Esophagus squamous epithelium (tissue), 5 donors: ENCODE results near the gene KDM3B. TPM values are rescaled to one million over a fixed set of nuclear protein-coding genes. Genes with fewer than 3 reads are reported as not detected.

Experiments
- DNase-seq: peaks from one replicate; lab custom pipeline; 2025; lab: John Stamatoyannopoulos, UW
- H3K27ac ChIP-seq, 4 donors: fragments of 200-600 bp; sonication (generic); one replicate each; pipeline ENCODE4 v1.5.1; 2016 to 2019; ENCODE audit warnings: mild to moderate bottlenecking in 1 of 4
- H3K27me3 ChIP-seq, 4 donors: fragments of 200-600 bp; sonication (generic); 1 replicate in 3 of 4; 2 replicates in 1 of 4; pipeline versions ENCODE4 v1.5.1 to v1.6.0; 2017 to 2021; ENCODE audit warnings: antibody characterized with exemption in 1 of 4
- H3K36me3 ChIP-seq, 3 donors: fragments of 200-600 bp; sonication (generic); one replicate each; pipeline ENCODE4 v1.5.1; 2016 to 2019
- H3K4me1 ChIP-seq, 3 donors: fragments of 200-600 bp; sonication (generic); one replicate each; pipeline ENCODE4 v1.5.1; 2017 to 2019
- H3K4me3 ChIP-seq, 4 donors: fragments of 200-600 bp; sonication (generic); 1 replicate in 3 of 4; 2 replicates in 1 of 4; pipeline ENCODE4 v1.5.1; 2016 to 2019; ENCODE audit warnings: mild to moderate bottlenecking in 2 of 4, moderate library complexity in 1 of 4
- H3K9me3 ChIP-seq, 3 donors: fragments of 200-600 bp; sonication (generic); one replicate each; pipeline ENCODE4 v1.5.1; 2016 to 2019
- POLR2A ChIP-seq, 4 donors: fragments of 450-650 bp; IDR thresholded peaks; one replicate each; pipeline ENCODE4 v1.6.1; 2017; ENCODE audit warnings: antibody characterized with exemption in 4 of 4, mild to moderate bottlenecking in 4 of 4, moderate library complexity in 3 of 4
- whole genome bisulfite sequencing, 2 donors: methylation state at CpG; one replicate each; pipeline ENCODE4 v1.1.5; 2018; 5-methylcytosine and 5-hydroxymethylcytosine counted together
- intact Hi-C: fragments of 100-400 bp; cut with DNase I; formaldehyde crosslinking; loops from one replicate; pipeline ENCODE4 v1.15.0; 2022
- total RNA-seq, 4 donors: library from RNA; depleted of rRNA; stranded (reverse); fragments of >200 nt; gene quantifications; one replicate each; pipeline ENCODE4 v1.1.0, GENCODE V29; 2016
- TF ChIP-seq, protein P1 (sequence below), 6 experiments: fragments of 450-650 bp in 4 of 6; fragments of 200-600 bp in 2 of 6; sonication (generic) in 2 of 6; IDR thresholded peaks; one replicate each; pipeline ENCODE4 v1.5.1; 2016 to 2019; ENCODE audit warnings: antibody characterized with exemption in 6 of 6, mild to moderate bottlenecking in 4 of 6, moderate library complexity in 4 of 6
- donor health status: DM: yes; HTN: yes; CAD: no.

The KDM3B gene
- total RNA-seq, 4 donors from 2014 or later = 34.5 to 53.8 (median 36.2) TPM

DNA sequence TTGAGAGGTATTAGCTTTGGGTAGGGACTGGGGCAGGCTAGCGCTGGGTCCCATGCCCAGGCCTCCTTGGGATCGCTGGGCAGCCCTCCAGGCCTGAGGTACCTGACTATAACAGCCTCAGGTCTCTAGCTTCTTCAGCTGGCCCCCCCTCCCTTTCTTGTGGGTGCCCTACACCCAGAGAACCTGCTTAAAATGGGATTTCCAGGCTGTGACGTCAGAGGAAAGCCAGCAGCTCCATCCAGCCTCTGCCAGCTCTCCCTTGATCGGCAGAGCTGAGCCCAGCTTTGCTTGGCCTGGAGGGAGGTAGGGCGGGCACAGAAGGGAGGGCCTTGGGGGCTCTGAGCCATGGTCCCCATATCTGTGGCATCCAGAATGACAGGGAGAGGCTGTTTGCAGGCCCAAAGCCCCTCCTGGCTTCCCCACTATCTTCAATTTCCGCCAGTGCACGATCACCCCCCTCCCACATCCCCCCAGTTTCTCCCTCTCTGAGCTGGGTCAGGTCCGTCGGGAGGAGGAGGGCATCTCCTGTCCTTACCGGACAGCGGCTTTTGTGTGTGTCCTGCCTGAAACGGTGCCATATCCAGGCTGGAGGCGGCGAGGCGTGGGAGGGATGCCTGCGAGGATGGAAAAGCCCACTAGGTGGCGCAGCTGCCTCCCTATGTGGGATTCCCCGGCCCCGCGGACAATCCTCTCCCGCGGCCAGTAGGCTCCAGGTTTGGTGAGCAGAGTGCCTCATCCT lies 97.2 kb downstream of the KDM3B start:
- no peak for DNase-seq
- no peak overlapping the region for H3K27ac ChIP-seq
- intact Hi-C loops = no loop called here
- no peaks in the 10 kb centered on the region for H3K27me3 ChIP-seq
- H3K36me3 ChIP-seq = no peaks in the 10 kb centered on the region
- TF ChIP-seq POLR2A (IDR thresholded peaks at IDR 0.05) = no peak
- TF ChIP-seq, protein P1, sequence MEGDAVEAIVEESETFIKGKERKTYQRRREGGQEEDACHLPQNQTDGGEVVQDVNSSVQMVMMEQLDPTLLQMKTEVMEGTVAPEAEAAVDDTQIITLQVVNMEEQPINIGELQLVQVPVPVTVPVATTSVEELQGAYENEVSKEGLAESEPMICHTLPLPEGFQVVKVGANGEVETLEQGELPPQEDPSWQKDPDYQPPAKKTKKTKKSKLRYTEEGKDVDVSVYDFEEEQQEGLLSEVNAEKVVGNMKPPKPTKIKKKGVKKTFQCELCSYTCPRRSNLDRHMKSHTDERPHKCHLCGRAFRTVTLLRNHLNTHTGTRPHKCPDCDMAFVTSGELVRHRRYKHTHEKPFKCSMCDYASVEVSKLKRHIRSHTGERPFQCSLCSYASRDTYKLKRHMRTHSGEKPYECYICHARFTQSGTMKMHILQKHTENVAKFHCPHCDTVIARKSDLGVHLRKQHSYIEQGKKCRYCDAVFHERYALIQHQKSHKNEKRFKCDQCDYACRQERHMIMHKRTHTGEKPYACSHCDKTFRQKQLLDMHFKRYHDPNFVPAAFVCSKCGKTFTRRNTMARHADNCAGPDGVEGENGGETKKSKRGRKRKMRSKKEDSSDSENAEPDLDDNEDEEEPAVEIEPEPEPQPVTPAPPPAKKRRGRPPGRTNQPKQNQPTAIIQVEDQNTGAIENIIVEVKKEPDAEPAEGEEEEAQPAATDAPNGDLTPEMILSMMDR (IDR thresholded peaks at IDR 0.05) = peak; percentile 92 to 97 (median 94)
- H3K9me3 ChIP-seq = no peaks in the 10 kb centered on the region
- 4 to 39% methylated on average over 4 to 11 of the region's 22 CpGs for WGBS, 2 donors
- peaks cover 9 to 11% (median 9%) of the 10 kb centered on the region in 3 donors for H3K4me1 ChIP-seq
- peak overlapping the region in 1 of 4 donors; percentile 24 for H3K4me3 ChIP-seq

DNA sequence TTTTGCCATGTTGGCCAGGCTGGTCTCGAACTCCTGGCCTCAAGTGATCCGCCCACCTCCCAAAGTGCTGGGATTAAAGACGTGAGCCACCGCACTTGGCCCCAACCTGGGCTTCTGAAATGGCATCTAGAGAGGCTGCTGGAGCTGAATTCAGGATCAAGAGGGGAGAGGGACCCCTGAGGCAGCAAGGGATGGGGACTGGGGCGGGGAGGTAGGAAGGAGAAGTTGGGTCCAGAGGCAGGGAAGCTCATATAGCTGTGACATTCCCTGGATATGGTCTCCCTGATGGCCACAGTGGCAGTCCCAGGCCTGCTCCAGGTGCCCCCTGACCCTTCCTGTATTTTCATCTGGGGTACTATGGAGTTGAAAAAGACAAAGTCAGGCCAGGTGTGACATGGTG lies 98.5 kb downstream of the KDM3B start:
- no peak for DNase-seq
- H3K4me3 ChIP-seq = no peak overlapping the region
- H3K36me3 ChIP-seq = no peaks in the 10 kb centered on the region
- H3K27ac ChIP-seq = no peak overlapping the region
- no peaks in the 10 kb centered on the region for H3K27me3 ChIP-seq
- 95 to 100% methylated on average over 1 to 5 of the region's 5 CpGs for WGBS, 2 donors
- TF ChIP-seq, protein P1 (IDR thresholded peaks at IDR 0.05) = no peak
- no peak for TF ChIP-seq POLR2A (IDR thresholded peaks at IDR 0.05)
- H3K4me1 ChIP-seq = peaks cover 9 to 11% (median 9%) of the 10 kb centered on the region in 3 donors
- H3K9me3 ChIP-seq = no peaks in the 10 kb centered on the region
- intact Hi-C loops = no loop called here

DNA sequence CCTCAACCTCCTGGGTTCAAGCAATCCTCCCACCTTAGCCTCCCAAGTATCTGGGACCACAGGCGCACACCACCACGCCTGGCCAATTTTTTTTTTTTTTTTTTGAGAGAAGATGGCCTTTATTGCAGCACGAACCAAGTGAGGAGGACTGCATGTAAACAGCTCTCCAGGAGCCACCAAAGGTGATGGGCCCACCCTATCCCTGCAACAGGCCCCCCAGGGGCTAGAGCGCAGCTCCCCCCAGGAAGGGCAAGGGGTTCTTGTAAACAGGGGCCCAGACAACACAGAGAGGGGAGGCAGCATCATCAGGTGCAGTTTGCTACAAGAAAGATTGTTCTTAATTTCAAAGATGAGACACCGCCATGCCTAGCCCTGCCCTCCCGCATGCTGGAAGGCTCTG lies 100.2 kb downstream of the KDM3B start:
- H3K27ac ChIP-seq = no peak overlapping the region
- H3K27me3 ChIP-seq = no peaks in the 10 kb centered on the region
- TF ChIP-seq, protein P1 (IDR thresholded peaks at IDR 0.05) = no peak
- TF ChIP-seq POLR2A (IDR thresholded peaks at IDR 0.05) = no peak
- no peaks in the 10 kb centered on the region for H3K9me3 ChIP-seq
- intact Hi-C loops = no loop called here
- peaks cover 9 to 15% (median 9%) of the 10 kb centered on the region in 3 donors for H3K4me1 ChIP-seq
- H3K36me3 ChIP-seq = no peaks in the 10 kb centered on the region
- DNase-seq = no peak
- H3K4me3 ChIP-seq = no peak overlapping the region
- 92 to 100% methylated on average over 1 to 4 of the region's 6 CpGs for WGBS, 2 donors

DNA sequence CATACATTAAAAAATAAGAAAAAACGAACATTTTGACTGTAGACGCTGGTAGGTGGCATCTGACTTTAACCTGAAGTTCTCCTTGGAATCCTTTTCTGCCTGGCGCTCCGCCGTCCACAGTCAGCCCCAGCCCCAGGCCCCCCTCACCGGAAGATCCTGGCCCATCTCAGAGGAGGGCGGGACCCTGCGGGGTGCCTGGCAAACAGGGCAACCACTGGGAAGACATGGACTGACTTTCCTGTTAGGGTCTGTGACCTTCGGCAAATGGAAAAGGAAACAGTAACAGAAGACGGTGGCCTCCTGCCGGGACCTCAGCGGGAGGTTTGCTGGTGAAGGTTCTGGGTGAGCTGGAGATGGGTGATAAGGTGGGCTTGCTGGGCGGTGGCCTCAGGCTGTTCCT lies 101.1 kb downstream of the KDM3B start:
- H3K9me3 ChIP-seq = no peaks in the 10 kb centered on the region
- no peak for TF ChIP-seq POLR2A (IDR thresholded peaks at IDR 0.05)
- H3K27me3 ChIP-seq = no peaks in the 10 kb centered on the region
- intact Hi-C loops = no loop called here
- DNase-seq = no peak
- H3K4me1 ChIP-seq = peaks cover 9 to 24% (median 12%) of the 10 kb centered on the region in 3 donors
- 88 to 94% methylated on average over 5 to 13 of the region's 13 CpGs for WGBS, 2 donors
- H3K36me3 ChIP-seq = no peaks in the 10 kb centered on the region
- no peak overlapping the region for H3K27ac ChIP-seq
- no peak overlapping the region for H3K4me3 ChIP-seq

DNA sequence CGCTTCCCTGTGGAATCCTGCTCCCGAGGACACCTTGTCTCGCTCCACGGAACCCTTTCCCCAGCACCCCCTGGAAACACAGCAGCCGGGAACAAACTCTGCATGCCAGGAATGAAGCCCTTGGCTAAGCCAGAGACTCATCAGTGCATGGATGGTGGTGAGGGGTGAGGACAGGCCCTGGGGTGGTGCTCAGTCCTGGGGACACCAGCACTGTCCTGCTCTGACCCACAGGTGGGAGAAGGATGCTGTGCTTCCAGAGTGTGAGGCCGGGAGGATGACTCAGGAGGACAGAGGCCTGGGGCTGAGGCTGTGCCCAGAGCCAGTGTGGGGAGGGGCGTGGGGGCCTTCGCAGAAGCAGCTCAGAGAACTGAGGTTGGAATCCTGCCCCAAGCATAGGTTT lies 101.6 kb downstream of the KDM3B start:
- Histone ChIP-seq H3K27ac (no peak overlapping the region), H3K4me1 (peaks cover 9 to 29% (median 16%) of the 10 kb centered on the region in 3 donors), H3K4me3 (no peak overlapping the region), H3K9me3 (no peaks in the 10 kb centered on the region), H3K27me3 (no peaks in the 10 kb centered on the region), H3K36me3 (no peaks in the 10 kb centered on the region)
- DNase-seq = no peak
- TF ChIP-seq, protein P1 (IDR thresholded peaks at IDR 0.05) = no peak
- TF ChIP-seq POLR2A (IDR thresholded peaks at IDR 0.05) = no peak
- WGBS, 2 donors = 39 to 70% methylated on average over 2 of the region's 8 CpGs
- intact Hi-C loops = no loop called here
